GM18951 (cell line): ENCODE results near the gene ST6GALNAC5.

Experiments
- POLR2A ChIP-seq: IDR thresholded peaks from 4 replicates; pipeline ENCODE4 v1.6.1; 2011; ENCODE audit warnings: mild to moderate bottlenecking; ENCODE audit not compliant: insufficient read length, insufficient read depth; ENCODE audit errors: extremely low read depth
- in situ Hi-C: fragments of 300-500 bp; cut with MboI; formaldehyde crosslinking; loops from one replicate; pipeline ENCODE4 v1.12.0; 2022; ENCODE audit warnings: low sequenced_read_pairs, mixed read lengths, inconsistent platforms; ENCODE audit not compliant: unreplicated experiment

ST6GALNAC5 gene

GRCh38 chr1:77039739-77040138, 172.5 kb downstream of the ST6GALNAC5 start:
- in situ Hi-C loops, result no loop called here
- TF ChIP-seq POLR2A, result no peak

- in situ Hi-C loops, result no loop called here
- no peak for TF ChIP-seq POLR2A
Observed at GRCh38 chr1:77040826-77041225, 173.5 kb downstream of the ST6GALNAC5 start.

GRCh38 chr1:77044133-77044849, 177.0 kb downstream of the ST6GALNAC5 start:
- in situ Hi-C loops, result no loop called here
- TF ChIP-seq POLR2A, result no peak

GRCh38 chr1:77047575-77047974, 180.3 kb downstream of the ST6GALNAC5 start:
- no peak for TF ChIP-seq POLR2A
- in situ Hi-C loops, result no loop called here

GRCh38 chr1:77047978-77048614, 180.8 kb downstream of the ST6GALNAC5 start:
- TF ChIP-seq POLR2A, result no peak
- in situ Hi-C loops, result no loop called here

GRCh38 chr1:77048615-77049005, 181.3 kb downstream of the ST6GALNAC5 start:
- in situ Hi-C loops, result no loop called here
- TF ChIP-seq POLR2A, result no peak

GRCh38 chr1:77051425-77051824, 184.1 kb downstream of the ST6GALNAC5 start:
- in situ Hi-C loops, result no loop called here
- no peak for TF ChIP-seq POLR2A

GRCh38 chr1:77056525-77056924, 189.2 kb downstream of the ST6GALNAC5 start:
- in situ Hi-C loops, result no loop called here
- TF ChIP-seq POLR2A, result no peak

- in situ Hi-C loops, result no loop called here
- TF ChIP-seq POLR2A, result no peak
Observed at GRCh38 chr1:77057994-77058585, 190.8 kb downstream of the ST6GALNAC5 start.

- in situ Hi-C loops, result no loop called here
- TF ChIP-seq POLR2A, result no peak
Observed at GRCh38 chr1:77060000-77060399, 192.7 kb downstream of the ST6GALNAC5 start.

GRCh38 chr1:77061162-77061561, 193.9 kb downstream of the ST6GALNAC5 start:
- in situ Hi-C loops, result no loop called here
- TF ChIP-seq POLR2A, result no peak

GRCh38 chr1:77063118-77063517, 195.8 kb downstream of the ST6GALNAC5 start:
- in situ Hi-C loops, result no loop called here
- TF ChIP-seq POLR2A, result no peak

- TF ChIP-seq POLR2A, result no peak
- in situ Hi-C loops, result no loop called here
Observed at GRCh38 chr1:77064246-77064645, 197.0 kb downstream of the ST6GALNAC5 start.

GRCh38 chr1:77065693-77066342, 198.5 kb downstream of the ST6GALNAC5 start:
- in situ Hi-C loops, result no loop called here
- no peak for TF ChIP-seq POLR2A

- in situ Hi-C loops, result no loop called here
- TF ChIP-seq POLR2A, result no peak
Observed at GRCh38 chr1:77068013-77068412, 200.7 kb downstream of the ST6GALNAC5 start.
